Activated CD4-positive, alpha-beta T cell treated with anti-CD3 and anti-CD28 coated beads, Interleukin-2, Interleukin-6, amounts not matched to agents 100 ng/mL and 50 ng/mL, durations not matched to agents 16 hours and 8 hours (primary cell): ENCODE data around the gene SLC22A5.
"Not testable (repeated sequence)": the region's sequence is repeated elsewhere in the genome, so short reads cannot be mapped to it uniquely, and the experiment has no call there.

ENCODE experiments used
- DNase-seq: peaks from one replicate; pipeline ENCODE4 v3.0.0-alpha.2; 2020

Gene SLC22A5

DNA sequence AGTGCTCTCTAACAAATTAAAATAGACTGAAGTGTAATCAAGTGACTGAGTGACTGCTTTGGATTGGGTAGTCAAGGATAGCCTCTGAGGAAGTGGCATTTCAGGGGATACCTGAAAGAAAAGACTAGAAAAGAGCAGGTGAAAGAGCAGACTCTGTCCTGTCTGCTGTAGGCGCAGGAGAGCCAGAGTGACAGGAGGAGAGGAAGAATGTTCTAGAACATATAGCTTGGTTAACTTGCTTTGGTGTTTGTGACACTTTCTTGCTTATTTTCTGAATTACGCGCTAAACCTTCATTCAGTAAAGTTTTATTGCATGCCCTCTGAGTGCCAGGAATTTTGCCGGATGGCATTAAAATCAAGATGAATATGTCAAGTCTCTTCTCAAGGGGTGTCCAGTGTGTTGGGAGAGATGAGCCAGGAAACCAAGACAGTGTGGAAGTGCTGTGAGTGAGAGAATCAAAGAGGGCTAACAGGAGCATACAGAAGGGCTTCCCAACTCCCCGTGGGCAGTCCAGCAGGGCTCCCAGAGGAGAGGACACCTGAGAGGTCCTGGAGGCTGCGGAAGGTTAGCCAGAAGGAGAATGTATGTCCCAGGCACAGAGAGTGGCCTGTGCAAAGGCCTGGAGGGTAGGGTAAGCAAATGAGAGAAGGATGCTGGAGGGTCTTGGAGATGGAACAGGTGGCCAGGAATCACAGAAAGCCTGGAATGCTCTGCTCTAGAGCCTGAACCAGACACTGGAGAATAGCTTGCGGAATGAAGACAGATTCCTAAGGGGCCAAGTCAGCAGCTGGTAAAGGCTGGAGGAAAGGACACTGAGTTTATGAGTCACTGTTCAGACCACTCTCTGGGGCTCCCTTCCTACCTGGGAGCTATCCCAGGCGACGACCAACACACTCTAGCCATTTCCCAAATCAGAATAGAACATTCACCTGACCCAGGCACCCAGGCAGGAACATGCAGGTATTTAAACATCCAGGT lies 59.3 kb downstream of the SLC22A5 start:
- DNase-seq, result no peak

DNA sequence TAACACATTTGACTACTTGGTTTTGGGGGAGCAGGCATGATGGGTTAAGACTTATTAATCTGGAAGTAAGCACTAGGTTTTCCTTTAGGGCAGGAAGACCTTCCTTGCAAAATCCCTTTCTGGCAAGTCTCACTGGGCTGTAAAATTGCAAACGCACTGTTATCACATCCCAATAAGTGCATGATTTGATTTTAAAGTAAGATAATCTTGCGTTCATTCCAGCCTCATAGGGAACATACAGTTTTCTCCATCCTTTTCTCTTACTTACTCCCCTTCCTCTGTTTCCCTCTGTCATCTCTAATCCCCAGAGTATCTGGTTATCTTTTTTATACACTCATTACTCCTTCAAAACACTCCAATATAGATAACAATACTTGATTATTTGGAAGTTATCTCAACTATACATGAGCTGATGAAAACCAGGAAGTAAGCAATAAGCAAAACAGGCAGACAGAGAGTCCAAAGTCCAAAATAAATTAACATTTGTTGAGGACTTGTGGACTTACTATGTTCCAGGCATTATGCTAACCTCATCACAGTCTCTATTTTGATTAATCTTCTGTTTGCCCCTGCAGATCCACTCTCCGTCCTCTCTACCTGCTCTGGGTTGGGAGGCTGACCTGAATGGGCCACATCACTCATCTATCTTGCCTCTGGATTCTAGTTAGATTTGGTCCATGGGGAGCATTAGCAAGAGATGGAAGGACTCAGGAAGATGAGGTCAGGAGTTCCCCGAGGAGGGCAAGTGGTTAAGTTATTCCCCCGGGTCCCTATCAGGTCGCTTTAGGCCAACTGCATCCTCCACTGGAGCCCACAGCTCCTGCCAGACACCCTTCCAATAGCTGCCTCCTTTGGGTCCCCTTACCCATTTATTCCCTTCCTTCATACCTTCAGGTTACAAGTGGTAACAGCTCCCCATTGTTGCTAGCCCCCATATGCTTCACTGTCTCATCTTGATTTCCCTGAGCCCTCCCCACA lies 60.2 kb downstream of the SLC22A5 start:
- no peak for DNase-seq

DNA sequence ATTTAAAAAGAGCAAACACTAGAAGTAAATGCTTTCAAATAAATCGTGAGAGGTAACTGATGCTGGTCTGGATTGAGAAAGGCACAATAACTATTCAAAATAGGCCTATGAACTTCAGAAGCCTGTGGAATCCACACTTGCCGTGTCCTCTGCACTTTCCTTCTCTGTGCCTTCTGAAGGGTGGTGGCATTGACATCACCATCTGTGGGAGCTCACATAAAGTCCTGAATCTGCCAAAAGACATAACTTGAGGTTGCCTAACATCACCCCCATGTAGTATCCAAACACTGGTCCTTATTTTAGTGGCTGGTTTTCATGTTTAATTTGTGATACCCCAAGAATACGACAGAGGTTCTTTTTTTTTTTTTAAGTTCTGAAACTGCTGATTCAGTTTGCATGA lies 61.2 kb downstream of the SLC22A5 start:
- DNase-seq, result no peak

DNA sequence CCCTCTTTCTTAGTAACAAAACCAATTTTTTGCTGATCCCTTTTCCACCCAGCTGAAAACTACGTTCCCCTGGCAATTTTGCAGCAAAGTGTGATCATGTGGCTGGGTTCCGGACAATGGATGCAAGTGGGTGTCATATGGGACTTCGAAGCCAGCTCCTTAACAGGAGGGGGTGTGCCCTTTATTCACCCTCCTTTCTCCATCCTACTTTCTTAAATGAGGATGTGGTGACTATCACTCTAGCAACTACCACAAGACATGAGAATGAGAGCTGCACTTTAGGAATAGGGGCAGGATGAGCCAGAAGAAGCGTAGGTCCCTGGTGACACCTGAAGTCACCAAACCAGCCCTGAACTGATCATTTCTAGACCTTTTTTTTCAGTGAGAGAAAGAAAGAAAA lies 62.1 kb downstream of the SLC22A5 start:
- no peak for DNase-seq

DNA sequence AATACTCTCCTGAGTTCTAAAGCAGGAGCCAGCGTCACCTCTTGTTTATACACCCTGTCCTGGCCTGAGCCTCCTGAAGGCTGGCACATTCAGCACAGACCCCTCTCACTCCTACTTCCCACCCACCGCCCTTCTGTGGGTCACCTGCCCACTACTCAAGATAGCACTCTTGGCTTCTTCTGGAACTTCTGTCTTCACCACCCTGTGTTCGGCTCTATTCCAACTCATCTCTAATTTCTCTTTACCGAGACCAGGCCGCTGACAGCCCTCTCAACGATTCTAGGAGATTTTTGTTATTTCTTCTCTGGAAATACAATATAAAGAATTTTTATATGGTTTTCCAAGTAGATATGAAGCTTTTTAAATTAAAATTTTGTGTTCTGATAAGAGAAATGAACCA lies 63.6 kb downstream of the SLC22A5 start:
- no peak for DNase-seq

DNA sequence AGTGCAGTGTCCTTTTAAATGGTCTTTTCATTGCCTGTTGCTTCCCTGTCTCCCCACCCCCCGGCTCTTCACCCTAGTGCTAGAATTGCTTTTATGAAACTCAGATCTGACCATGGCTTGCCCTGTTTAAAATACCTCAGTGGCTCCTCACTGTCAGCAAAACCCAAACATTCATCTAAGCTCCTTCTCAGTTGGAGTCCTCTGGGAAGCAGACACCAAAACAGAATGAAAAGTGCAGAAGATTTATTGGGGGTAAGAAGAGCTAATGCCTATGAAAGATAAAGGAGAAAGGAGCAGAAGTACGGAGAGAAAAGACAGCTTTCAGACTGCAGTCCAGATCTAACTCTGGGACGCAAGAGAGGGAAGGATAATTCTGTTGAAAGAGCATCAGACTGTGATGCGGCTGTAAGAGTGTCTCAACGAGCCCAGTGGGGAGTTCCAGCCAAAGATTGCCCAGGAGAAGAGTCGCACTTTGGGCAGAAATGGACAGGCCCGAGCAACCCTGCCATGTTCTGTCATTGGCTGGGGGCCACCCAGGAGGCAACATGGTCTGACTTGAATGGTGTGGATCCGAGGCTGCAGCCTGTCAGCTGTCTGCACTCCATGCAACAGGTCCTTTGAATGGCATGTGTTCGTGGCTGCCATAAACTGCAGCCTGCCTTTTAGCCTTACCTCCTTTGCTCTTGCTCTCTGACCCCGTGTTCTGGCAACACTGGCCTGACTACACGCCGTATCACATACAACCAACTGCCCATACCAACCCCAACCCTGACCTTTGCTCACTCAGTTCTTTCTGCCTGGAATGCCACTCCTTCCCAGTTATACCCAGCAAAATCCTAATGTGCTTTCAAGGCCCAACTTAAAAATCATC lies 65.1 kb downstream of the SLC22A5 start:
- DNase-seq, result no peak

DNA sequence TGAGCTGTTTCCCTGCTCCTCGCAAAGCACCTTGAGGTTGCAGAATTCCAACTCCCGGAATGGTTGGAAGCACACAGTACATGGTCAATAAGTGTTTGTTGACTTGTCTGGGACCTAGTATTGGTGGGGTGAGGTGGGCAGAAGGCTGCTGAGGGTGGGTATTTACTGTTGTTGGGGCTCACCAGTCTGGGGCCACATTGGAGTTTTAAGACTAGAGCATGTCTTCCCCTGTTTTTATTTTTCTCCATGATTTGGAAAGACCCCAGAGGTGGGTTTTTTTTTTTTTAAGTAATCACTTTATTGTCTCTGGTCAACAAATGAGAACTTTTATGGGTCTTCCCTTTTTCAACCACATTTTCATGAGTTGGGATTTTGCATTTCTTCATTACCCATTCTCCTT lies 65.9 kb downstream of the SLC22A5 start:
- DNase-seq, result no peak

DNA sequence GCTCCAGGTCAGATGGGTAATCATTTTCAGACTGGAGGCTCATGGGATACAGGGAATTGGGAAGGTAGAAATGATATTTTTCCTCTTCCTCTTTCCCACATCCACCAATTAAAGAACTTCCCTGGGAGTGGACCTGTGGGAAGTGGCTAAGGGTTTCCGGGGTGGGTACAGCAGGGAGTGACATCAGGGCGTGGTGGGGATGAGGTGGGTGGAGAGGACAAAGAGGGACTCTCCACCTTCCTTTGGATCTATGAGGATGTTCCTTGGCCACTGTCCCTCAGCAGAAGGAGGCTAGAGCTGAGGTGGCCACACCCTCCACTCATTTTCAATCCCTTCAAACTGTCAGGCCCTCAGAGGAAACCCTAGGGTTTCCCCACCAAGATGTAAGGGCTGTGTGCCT lies 66.4 kb downstream of the SLC22A5 start:
- DNase-seq, result no peak

DNA sequence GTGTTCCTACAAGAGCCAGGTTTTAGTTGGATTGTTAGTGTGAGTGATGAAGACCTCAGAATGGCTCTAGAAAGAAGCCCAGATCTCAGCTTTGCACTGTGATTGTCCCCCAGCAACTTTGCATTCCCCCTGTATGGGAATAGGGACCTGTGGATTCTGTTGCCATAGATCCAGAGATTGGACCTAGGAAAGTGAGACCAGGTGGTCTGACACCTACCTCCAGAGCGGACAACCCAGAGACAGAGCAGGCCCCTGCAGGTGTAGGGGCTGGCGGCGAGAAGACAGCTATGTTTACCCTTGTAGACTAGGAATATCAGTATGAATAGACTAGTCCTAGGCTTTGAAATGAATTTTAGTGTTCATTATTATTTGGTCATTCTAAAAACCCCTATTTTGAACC lies 67.4 kb downstream of the SLC22A5 start:
- DNase-seq, result no peak

DNA sequence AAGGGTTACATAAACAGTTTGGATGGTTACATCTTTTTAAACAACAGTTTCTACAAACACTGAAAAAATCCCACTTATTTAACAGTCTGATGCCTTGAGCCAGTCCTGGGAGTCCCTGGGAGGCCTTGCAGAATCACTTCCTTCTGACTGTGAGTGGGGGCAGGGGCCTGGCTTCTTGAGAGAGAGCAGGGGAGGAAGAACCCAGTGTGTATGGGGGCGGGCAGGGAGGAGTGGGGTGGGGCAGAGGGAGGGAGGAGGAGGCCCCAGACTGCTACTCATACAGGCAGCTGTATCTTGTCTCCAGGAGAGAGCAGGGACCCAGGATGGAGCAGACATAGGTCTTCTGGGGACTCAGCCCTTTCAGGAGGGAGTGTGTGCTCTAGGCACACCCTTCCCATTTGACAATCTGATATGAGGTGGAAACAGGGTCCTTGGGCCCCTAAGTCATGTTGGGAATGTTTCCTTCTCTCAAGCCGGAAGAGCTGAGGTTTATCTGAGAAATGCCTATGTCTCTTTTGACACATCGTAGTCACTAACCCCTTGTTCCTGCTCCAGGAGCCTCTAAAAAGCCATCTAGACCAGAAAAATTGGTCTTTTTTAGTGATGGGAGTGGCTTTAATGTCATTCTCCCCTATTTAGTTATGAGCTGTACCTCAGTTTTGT lies 68.2 kb downstream of the SLC22A5 start:
- peak; percentile 83 for DNase-seq

DNA sequence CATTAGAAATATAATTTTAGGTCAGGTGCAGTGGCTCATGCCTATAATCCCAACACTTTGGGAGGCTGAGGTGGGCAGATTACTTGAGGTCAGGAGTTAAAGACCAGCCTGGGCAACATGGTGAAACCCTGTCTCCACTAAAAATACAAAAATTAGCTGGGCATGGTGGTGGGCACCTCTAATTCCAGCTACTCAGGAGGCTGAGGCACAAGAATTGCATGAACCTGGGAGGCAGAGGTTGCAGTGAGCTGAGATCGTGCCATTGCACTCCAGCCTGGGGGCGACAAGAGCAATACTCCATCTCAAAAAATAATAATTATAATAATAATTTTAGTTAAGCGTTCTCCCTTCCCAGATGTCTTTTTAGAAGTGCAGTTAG lies 68.7 kb downstream of the SLC22A5 start:
- DNase-seq, result not testable (repeated sequence)

DNA sequence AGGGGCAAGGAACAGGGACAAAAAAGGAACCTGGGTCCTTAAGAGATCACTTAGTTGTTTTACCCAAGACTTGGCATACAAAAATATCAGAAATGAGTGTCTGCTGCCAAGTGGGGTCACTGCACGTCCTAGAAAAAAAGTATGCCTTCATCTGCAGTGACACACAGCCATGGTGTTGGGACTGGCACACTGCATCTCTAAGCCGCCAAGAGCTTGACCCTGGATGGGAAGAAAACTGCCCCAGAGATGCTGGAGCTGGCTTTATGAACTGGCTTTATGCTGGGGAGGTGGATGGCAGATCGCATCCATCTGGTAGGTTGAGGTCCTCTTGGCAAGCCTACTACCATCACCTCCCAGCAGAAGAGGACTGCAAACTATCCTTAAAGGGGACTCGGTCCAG lies 69.4 kb downstream of the SLC22A5 start:
- DNase-seq, result no peak

DNA sequence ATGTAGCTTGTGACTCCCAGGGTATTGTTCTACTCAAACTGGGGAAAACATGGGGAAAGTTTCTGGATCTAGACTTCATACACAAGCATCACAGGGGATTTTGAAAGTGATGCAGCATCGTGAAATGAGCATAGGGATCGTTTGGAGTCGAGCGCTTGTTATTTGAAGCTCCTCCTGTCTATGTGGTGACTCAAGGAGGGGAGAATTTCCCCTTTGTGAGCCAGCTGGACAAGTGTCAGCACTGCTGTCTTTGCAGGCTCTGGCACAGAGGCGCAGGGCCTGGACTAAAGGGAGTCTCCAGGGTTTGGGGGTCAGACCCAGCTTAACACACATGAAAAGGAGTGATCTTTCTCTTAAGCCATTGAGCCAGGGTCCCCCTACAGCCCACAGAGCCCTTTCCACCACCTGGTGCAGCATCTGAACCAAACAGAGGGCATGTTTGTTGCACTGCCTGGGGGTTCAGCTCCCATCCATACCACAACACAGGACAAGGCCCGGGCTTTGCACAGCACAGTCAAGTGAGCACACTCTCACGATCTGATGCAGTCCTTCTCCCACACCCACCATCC lies 70.1 kb downstream of the SLC22A5 start:
- no peak for DNase-seq

DNA sequence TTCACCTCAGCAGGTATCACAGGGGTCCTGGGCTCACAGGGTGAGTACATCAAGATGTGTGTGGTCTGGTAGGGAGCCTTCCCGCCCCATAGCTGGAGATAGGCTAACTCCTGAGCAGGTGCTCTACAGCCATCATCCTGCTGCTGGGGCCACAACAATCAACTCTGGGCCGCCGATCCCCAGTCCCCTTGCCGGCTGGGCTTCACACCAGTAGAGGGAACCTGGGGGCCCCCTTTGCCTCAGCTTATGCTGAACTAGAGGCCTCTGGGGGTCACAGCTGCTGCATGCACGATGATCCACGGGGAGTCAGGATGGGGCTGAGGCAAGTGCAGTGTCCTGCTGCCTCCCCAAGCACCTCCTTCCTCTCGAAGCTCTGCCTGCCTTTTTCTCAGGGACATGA lies 74.6 kb downstream of the SLC22A5 start:
- no peak for DNase-seq
